MCF 10A (cell line): Measurements from ENCODE around the gene CEP89. TPM values are rescaled to one million over a fixed set of nuclear protein-coding genes. Genes with fewer than 3 reads are reported as not detected.

Source experiments
- BruUV-seq: library from RNA; stranded (reverse); fragments of 400-500 nt; replicated peaks from 2 replicates; lab custom pipeline; 2021; lab: Mats Ljungman, UMichigan
- CTCF ChIA-PET: fragments of 300-600 bp; sonication (Branson Sonifier 250); formaldehyde crosslinking; extraction: SDS; loops from one replicate; lab custom pipeline; 2021; ENCODE audit warnings: antibody characterized with exemption, inconsistent platforms; lab: Yijun Ruan, JAX
- POLR2A ChIA-PET: fragments of 300-600, 350-650 bp; sonication (Branson Sonifier 250); formaldehyde crosslinking; extraction: SDS; loops from one replicate; lab custom pipeline; 2020; ENCODE audit warnings: antibody characterized with exemption, inconsistent platforms; lab: Yijun Ruan, JAX
- DNase-seq: peaks from one replicate; pipeline ENCODE4 v3.0.0-alpha.2; 2018; ENCODE audit not compliant: unreplicated experiment
- H3K27ac Mint-ChIP-seq: one replicate; pipeline ENCODE4 v1.8.0; 2022; ENCODE audit warnings: mild to moderate bottlenecking, low read depth, mixed read lengths; ENCODE audit not compliant: unreplicated experiment
- H3K27me3 Mint-ChIP-seq: one replicate; pipeline ENCODE4 v1.8.0; 2022; ENCODE audit warnings: mixed read lengths; ENCODE audit not compliant: insufficient read depth, unreplicated experiment
- H3K36me3 Mint-ChIP-seq: one replicate; pipeline ENCODE4 v1.8.0; 2022; ENCODE audit warnings: mild to moderate bottlenecking, moderate library complexity, mixed read lengths; ENCODE audit not compliant: insufficient read depth, unreplicated experiment
- H3K4me1 Mint-ChIP-seq: one replicate; pipeline ENCODE4 v1.8.0; 2022; ENCODE audit warnings: mixed read lengths; ENCODE audit not compliant: insufficient read depth, unreplicated experiment
- H3K4me3 Mint-ChIP-seq: one replicate; pipeline ENCODE4 v1.8.0; 2022; ENCODE audit warnings: mild to moderate bottlenecking, moderate library complexity, mixed read lengths; ENCODE audit not compliant: unreplicated experiment
- H3K9me3 Mint-ChIP-seq: one replicate; pipeline ENCODE4 v1.8.0; 2022; ENCODE audit warnings: mixed read lengths; ENCODE audit not compliant: unreplicated experiment
- CTCF ChIP-seq: fragments of 200-600 bp; IDR thresholded peaks from one replicate; pipeline ENCODE4 v1.8.0; 2022; ENCODE audit warnings: antibody characterized with exemption, mild to moderate bottlenecking; ENCODE audit not compliant: unreplicated experiment
- intact Hi-C: fragments of 100-400 bp; cut with micrococcal nuclease; formaldehyde crosslinking; loops from 2 replicates; pipeline ENCODE4 v1.14.1; 2022
- total RNA-seq: library from RNA; stranded (reverse); gene quantifications from 2 replicates; pipeline ENCODE4 v1.2.3, GENCODE V29; 2022

CEP89 gene
- total RNA-seq, 1 experiment from 2014 or later: 24.7 TPM

GRCh38 chr19:32977280-32977679 is 5.5 kb upstream of the CEP89 start:
- peaks cover 18% of the 10 kb centered on the region for H3K36me3 Mint-ChIP-seq
- H3K9me3 Mint-ChIP-seq: no peaks in the 10 kb centered on the region
- BruUV-seq: no TSS peak
- no peaks in the 10 kb centered on the region for H3K4me1 Mint-ChIP-seq
- peak; percentile 55 for DNase-seq
- H3K4me3 Mint-ChIP-seq: no peak overlapping the region
- no peak overlapping the region for H3K27ac Mint-ChIP-seq
- ChIA-PET POLR2A (no interaction called here), CTCF (interaction anchor here (0.6 to 7.0 kb wide), 16 partner anchors 8 to 381 kb away, joined by 3 to 98 read pairs (median 6); no protein-coding TSS in a partner anchor)
- no peaks in the 10 kb centered on the region for H3K27me3 Mint-ChIP-seq
- TF ChIP-seq CTCF: no peak
- intact Hi-C loops: no loop called here

- POLR2A ChIA-PET: interaction anchor here (0.6 to 1.2 kb wide), 3 partner anchors 80 to 582 kb away, joined by 3 to 5 read pairs (median 3); no protein-coding TSS in a partner anchor
- CTCF ChIA-PET: interaction anchor here (0.6 to 7.0 kb wide), 49 partner anchors 9 to 1438 kb away, joined by 3 to 98 read pairs (median 4); partner anchors contain the start of genes GPATCH1 and RHPN2
- Mint-ChIP-seq H3K27me3 (no peaks in the 10 kb centered on the region), H3K27ac (no peak overlapping the region), H3K36me3 (peaks cover 18% of the 10 kb centered on the region), H3K4me1 (no peaks in the 10 kb centered on the region), H3K9me3 (no peaks in the 10 kb centered on the region), H3K4me3 (no peak overlapping the region)
- TF ChIP-seq CTCF: peak; percentile 73
- BruUV-seq: no TSS peak
- peak; percentile 74 for DNase-seq
- intact Hi-C loops: loop anchor here (1.0 kb wide), 1 partner anchor 105 kb away; the partner anchor contains the start of gene GPATCH1
These were observed 4.6 kb upstream of the CEP89 start for GRCh38 chr19:32976223-32976805.

GRCh38 chr19:32971012-32971595 is 654 bp downstream of the CEP89 start:
- POLR2A ChIA-PET: interaction anchor here (0.7 to 1.5 kb wide), 8 partner anchors 18 to 1457 kb away, joined by 3 to 7 read pairs (median 4); partner anchors contain the start of genes GPATCH1 and UBA2
- peaks cover 6% of the 10 kb centered on the region for H3K4me1 Mint-ChIP-seq
- H3K27me3 Mint-ChIP-seq: no peaks in the 10 kb centered on the region
- peak overlapping the region; percentile 91 for H3K27ac Mint-ChIP-seq
- intact Hi-C loops: loop anchor here (5.0 kb wide), 1 partner anchor 211 kb away; no protein-coding TSS in a partner anchor
- peak; percentile 4 for DNase-seq
- no peak for TF ChIP-seq CTCF
- peak overlapping the region; percentile 90 for H3K4me3 Mint-ChIP-seq
- H3K36me3 Mint-ChIP-seq: peaks cover 12% of the 10 kb centered on the region
- BruUV-seq: TSS peak; percentile 70
- CTCF ChIA-PET: interaction anchor here (0.6 to 7.0 kb wide), 4 partner anchors 56 to 147 kb away, joined by 3 to 98 read pairs (median 4); no protein-coding TSS in a partner anchor
- no peaks in the 10 kb centered on the region for H3K9me3 Mint-ChIP-seq

- BruUV-seq: no TSS peak
These were observed 2.2 kb downstream of the CEP89 start for GRCh38 chr19:32969549-32969948.

More at GRCh38 chr19:32969549-32969948, 2.2 kb downstream of the CEP89 start:
- Mint-ChIP-seq H3K9me3 (no peaks in the 10 kb centered on the region), H3K36me3 (peaks cover 20% of the 10 kb centered on the region), H3K4me1 (peaks cover 6% of the 10 kb centered on the region), H3K27ac (no peak overlapping the region), H3K4me3 (no peak overlapping the region), H3K27me3 (no peaks in the 10 kb centered on the region)
- intact Hi-C loops: no loop called here
- no peak for TF ChIP-seq CTCF
- no peak for DNase-seq
- POLR2A ChIA-PET: no interaction called here
- CTCF ChIA-PET: no interaction called here
